Bladder microvascular endothelial cell (primary cell): ENCODE data around the gene CORO1C. TPM values are rescaled to one million over a fixed set of nuclear protein-coding genes. Genes with fewer than 3 reads are reported as not detected.

Source experiments
- total RNA-seq: library from RNA; depleted of rRNA; stranded (reverse); fragments of >200 nt; gene quantifications from 2 replicates; pipeline ENCODE4 v1.2.3, GENCODE V29; 2014

CORO1C gene
- 155 and 247 TPM in 2 replicates for total RNA-seq

GRCh38 chr12:108731105-108731865 lies at the start of gene CORO1C:
TSS of gene CORO1C (minus strand) at chr12:108731518. CDS start at chr12:108701318, 30,200 bp downstream.

GRCh38 chr12:108633534-108634248 lies 97.6 kb downstream of the CORO1C start, which contains the start of gene SELPLG:
TSS of gene SELPLG (minus strand) at chr12:108633894. CDS start at chr12:108624307, 9,587 bp downstream.

GRCh38 chr12:108597559-108598471 lies 133.5 kb downstream of the CORO1C start, which contains the start of gene TMEM119:
TSS of gene TMEM119 (minus strand) at chr12:108598084. CDS start at chr12:108592383, 5,701 bp downstream.

Other genes starting within 250 kb of the CORO1C start
- 5.0 and 8.2 TPM in 2 replicates for gene FICD, start 216.2 kb downstream of the CORO1C start, total RNA-seq
- 52.6 and 159 TPM in 2 replicates for gene SART3, start 170.3 kb downstream of the CORO1C start, total RNA-seq
- gene ISCU, start 168.9 kb downstream of the CORO1C start, total RNA-seq, result 82.6 and 115 TPM in 2 replicates
- gene TMEM119, start 133.4 kb downstream of the CORO1C start, total RNA-seq, result under 0.01 TPM in 1 of 2 replicates, not detected in the other
- 0.16 and 0.25 TPM in 2 replicates for gene SELPLG, start 97.6 kb downstream of the CORO1C start, total RNA-seq
- 8.7 and 53.6 TPM in 2 replicates for gene SSH1, start 126.1 kb upstream of the CORO1C start, total RNA-seq
- gene DAO, start 148.6 kb upstream of the CORO1C start, total RNA-seq, result not detected in 2 replicates